ENCODE measurements around the gene TKFC.

DNA sequence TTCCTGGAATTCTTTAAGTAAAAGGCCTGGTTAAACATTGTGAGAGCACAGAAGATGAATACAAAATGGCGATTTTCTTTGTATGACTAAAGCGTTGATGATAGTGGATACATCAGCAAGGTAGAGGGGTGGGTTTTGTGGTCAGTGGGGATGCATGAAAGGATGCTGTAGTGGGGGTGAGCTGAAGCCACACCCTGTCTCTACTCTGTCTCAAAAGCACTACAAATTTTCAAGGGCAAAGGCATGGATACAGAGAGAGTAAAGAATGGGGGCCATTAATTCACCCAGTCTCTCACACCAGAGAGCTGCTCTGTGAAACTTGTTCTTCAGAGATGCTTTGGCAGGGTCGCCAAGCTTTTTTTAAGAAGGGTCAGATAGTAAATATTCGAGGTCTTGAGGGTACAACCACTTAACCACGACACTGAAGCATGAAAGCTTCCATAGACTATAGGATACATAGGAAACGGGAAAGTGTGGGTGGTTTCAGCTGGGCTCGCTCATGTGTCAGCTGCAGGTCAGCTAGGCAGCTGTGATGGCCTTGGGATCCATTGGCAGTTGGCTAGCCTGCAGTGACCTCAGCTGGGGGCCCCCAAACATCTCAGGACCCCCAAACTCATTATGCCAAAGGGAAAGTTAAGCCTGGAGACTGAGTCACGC is 37.4 kb downstream of the TKFC start:
- TF ChIP-seq CTCF (IDR thresholded peaks at IDR 0.05; ENCODE audit: low read depth, low read length) (no peak), EZH2phosphoT487 (IDR thresholded peaks at IDR 0.05; ENCODE audit: low read depth) (no peak)
